HepG2 (cell line): ENCODE results near the gene SUCLG2.

Experiments used
- CREB1 ChIP-seq, 2 experiments: fragments of 450-650 bp in 1 of 2; IDR thresholded peaks; 2 replicates each; pipeline ENCODE4 v1.6.1; 2016 to 2017; ENCODE audit warnings: control low read depth in 1 of 2, mild to moderate bottlenecking in 1 of 2, missing compliant biosample characterization in 1 of 2, missing genetic modification characterization in 1 of 2
- EZH2 ChIP-seq: conservative IDR thresholded peaks from 2 replicates; pipeline ENCODE4 v1.6.1; 2012; ENCODE audit warnings: mild to moderate bottlenecking, low read depth, low read length, moderate library complexity
- FOSL2 ChIP-seq: sonication (generic); formaldehyde crosslinking; IDR thresholded peaks from 2 replicates; pipeline ENCODE4 v1.4.0; 2020; ENCODE audit warnings: missing genetic modification reagents
- GABPA ChIP-seq, 2 experiments: IDR thresholded peaks; 2 replicates each; pipeline ENCODE4 v1.6.1; 2011 to 2016; ENCODE audit warnings: low read depth in 2 of 2, low read length in 1 of 2, missing biosample characterization in 1 of 2, missing genetic modification characterization in 1 of 2
- MATR3 ChIP-seq: sonication (generic); formaldehyde crosslinking; IDR thresholded peaks from 2 replicates; pipeline ENCODE4 v1.4.0; 2020; ENCODE audit warnings: missing genetic modification reagents
- NBN ChIP-seq: fragments of 450-650 bp; conservative IDR thresholded peaks from 2 replicates; pipeline ENCODE4 v1.6.1; 2017
- NFE2L1 ChIP-seq: sonication (generic); formaldehyde crosslinking; IDR thresholded peaks from 2 replicates; pipeline ENCODE4 v1.4.0; 2020; ENCODE audit warnings: missing genetic modification reagents, mild to moderate bottlenecking, borderline replicate concordance
- SNRNP70 ChIP-seq: fragments of 200-400 bp; formaldehyde crosslinking; IDR thresholded peaks from 2 replicates; pipeline ENCODE4 v1.6.1; 2017; ENCODE audit warnings: mild to moderate bottlenecking, low read depth, low read length, moderate library complexity
- SP2 ChIP-seq: sonication (generic); formaldehyde crosslinking; IDR thresholded peaks from 2 replicates; pipeline ENCODE4 v1.5.1; 2020; ENCODE audit warnings: mild to moderate bottlenecking, missing genetic modification reagents
- TAF1 ChIP-seq: sonication (generic); formaldehyde crosslinking; IDR thresholded peaks from 2 replicates; pipeline ENCODE4 v1.4.0; 2020; ENCODE audit warnings: missing genetic modification reagents
- TARDBP ChIP-seq: sonication (generic); formaldehyde crosslinking; IDR thresholded peaks from 2 replicates; pipeline ENCODE4 v1.8.0; 2022; ENCODE audit warnings: mild to moderate bottlenecking, missing genetic modification reagents
- TF ChIP-seq, protein P1 (sequence below): sonication (generic); formaldehyde crosslinking; IDR thresholded peaks from 2 replicates; pipeline ENCODE4 v1.5.0; 2020; ENCODE audit warnings: mild to moderate bottlenecking, missing genetic modification reagents, moderate library complexity
- TF ChIP-seq, protein P2 (sequence below): IDR thresholded peaks from 2 replicates; pipeline ENCODE4 v1.6.1; 2012; ENCODE audit warnings: low read depth, low read length, improper control_type of control experiment

DNA sequence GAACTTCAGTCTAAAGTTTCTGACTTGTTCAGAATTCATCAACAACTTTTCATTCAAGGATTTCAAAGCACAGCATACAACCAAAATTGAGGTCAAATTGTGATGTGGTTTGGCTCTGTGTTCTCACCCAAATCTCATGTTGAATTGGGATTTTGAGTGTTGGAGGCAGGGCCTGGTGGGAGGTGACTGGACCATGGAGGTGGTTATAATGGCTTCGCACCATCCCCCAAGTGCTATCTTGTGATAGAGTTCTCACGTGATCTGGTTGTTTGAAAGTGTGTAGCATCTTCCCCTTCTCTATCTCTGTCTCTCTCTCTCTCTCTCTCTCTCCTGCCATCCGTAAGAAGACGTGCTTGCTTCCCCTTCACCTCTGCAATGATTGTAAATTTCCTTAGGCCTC, 19.6 kb upstream of the SUCLG2 start:
- TF ChIP-seq NFE2L1 (CRISPR knock-in tag) = no peak
- TF ChIP-seq, protein P1, sequence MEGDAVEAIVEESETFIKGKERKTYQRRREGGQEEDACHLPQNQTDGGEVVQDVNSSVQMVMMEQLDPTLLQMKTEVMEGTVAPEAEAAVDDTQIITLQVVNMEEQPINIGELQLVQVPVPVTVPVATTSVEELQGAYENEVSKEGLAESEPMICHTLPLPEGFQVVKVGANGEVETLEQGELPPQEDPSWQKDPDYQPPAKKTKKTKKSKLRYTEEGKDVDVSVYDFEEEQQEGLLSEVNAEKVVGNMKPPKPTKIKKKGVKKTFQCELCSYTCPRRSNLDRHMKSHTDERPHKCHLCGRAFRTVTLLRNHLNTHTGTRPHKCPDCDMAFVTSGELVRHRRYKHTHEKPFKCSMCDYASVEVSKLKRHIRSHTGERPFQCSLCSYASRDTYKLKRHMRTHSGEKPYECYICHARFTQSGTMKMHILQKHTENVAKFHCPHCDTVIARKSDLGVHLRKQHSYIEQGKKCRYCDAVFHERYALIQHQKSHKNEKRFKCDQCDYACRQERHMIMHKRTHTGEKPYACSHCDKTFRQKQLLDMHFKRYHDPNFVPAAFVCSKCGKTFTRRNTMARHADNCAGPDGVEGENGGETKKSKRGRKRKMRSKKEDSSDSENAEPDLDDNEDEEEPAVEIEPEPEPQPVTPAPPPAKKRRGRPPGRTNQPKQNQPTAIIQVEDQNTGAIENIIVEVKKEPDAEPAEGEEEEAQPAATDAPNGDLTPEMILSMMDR (CRISPR knock-in tag) = no peak
- no peak for TF ChIP-seq GABPA (IDR thresholded peaks at IDR 0.05; ENCODE audit: low read depth, low read length)
- TF ChIP-seq GABPA (CRISPR knock-in tag; IDR thresholded peaks at IDR 0.05; ENCODE audit: low read depth) = no peak
- TF ChIP-seq, protein P2, sequence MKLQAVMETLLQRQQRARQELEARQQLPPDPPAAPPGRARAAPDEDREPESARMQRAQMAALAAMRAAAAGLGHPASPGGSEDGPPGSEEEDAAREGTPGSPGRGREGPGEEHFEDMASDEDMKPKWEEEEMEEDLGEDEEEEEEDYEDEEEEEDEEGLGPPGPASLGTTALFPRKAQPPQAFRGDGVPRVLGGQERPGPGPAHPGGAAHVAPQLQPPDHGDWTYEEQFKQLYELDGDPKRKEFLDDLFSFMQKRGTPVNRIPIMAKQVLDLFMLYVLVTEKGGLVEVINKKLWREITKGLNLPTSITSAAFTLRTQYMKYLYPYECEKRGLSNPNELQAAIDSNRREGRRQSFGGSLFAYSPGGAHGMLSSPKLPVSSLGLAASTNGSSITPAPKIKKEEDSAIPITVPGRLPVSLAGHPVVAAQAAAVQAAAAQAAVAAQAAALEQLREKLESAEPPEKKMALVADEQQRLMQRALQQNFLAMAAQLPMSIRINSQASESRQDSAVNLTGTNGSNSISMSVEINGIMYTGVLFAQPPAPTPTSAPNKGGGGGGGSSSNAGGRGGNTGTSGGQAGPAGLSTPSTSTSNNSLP = no peak
- TF ChIP-seq NBN = no peak
- TF ChIP-seq FOSL2 (CRISPR knock-in tag) = no peak
- TF ChIP-seq TARDBP = no peak
- TF ChIP-seq CREB1 (IDR thresholded peaks at IDR 0.05) = no peak
- no peak for TF ChIP-seq CREB1 (CRISPR knock-in tag; IDR thresholded peaks at IDR 0.05)
- no peak for TF ChIP-seq TAF1 (CRISPR knock-in tag)
- no peak for TF ChIP-seq EZH2
- no peak for TF ChIP-seq SNRNP70
- TF ChIP-seq SP2 = no peak
- TF ChIP-seq MATR3 (CRISPR knock-in tag) = no peak
